PC-9 (cell line): ENCODE data around the gene MAFG. TPM values are rescaled to one million over a fixed set of nuclear protein-coding genes. Genes with fewer than 3 reads are reported as not detected.
A peak's percentile ranks its signal among the peaks of the same experiment; 100 is the strongest.

Source experiments
- BruUV-seq: library from RNA; stranded (reverse); fragments of 400-500 nt; replicated peaks from 2 replicates; lab custom pipeline; 2021; lab: Mats Ljungman, UMichigan
- CTCF ChIA-PET: fragments of 300-600 bp; sonication (Branson Sonifier 250); formaldehyde crosslinking; loops from one replicate; lab custom pipeline; 2022; ENCODE audit warnings: antibody characterized with exemption; lab: Charles Lee
- POLR2A ChIA-PET: fragments of 300-600 bp; sonication (Branson Sonifier 250); formaldehyde crosslinking; loops from one replicate; lab custom pipeline; 2022; ENCODE audit warnings: antibody characterized with exemption; ENCODE audit not compliant: unreplicated experiment; lab: Charles Lee
- DNase-seq, 2 experiments: peaks; one replicate each; pipeline versions ENCODE4 v3.0.0 to v3.0.0-alpha.2; 2015 to 2022; ENCODE audit warnings: mixed read lengths in 1 of 2
- H2AFZ ChIP-seq: fragments of 200-600 bp; sonication (generic); 2 replicates; pipeline ENCODE4 v1.8.1; 2017; ENCODE audit warnings: antibody characterized with exemption
- H3F3A ChIP-seq: fragments of 200-600 bp; sonication (generic); 2 replicates; pipeline ENCODE4 v1.8.1; 2017; ENCODE audit warnings: antibody characterized with exemption, mild to moderate bottlenecking, low read depth; ENCODE audit not compliant: insufficient read depth
- H3K27ac ChIP-seq: fragments of 200-600 bp; sonication (generic); 2 replicates; pipeline ENCODE4 v1.6.1; 2016; ENCODE audit warnings: mixed run types
- H3K27me3 ChIP-seq: fragments of 200-600 bp; sonication (generic); 2 replicates; pipeline ENCODE4 v1.6.1; 2016; ENCODE audit warnings: low read depth, mixed run types; ENCODE audit not compliant: insufficient read depth
- H3K36me3 ChIP-seq: fragments of 200-600 bp; sonication (generic); 2 replicates; pipeline ENCODE4 v1.6.1; 2016; ENCODE audit warnings: low read depth, mixed run types
- H3K4me1 ChIP-seq: fragments of 200-600 bp; sonication (generic); replicated peaks from 2 replicates; pipeline ENCODE4 v1.6.1; 2016; ENCODE audit warnings: mixed run types; ENCODE audit not compliant: insufficient read depth
- H3K4me2 ChIP-seq: fragments of 200-600 bp; sonication (generic); 2 replicates; pipeline ENCODE4 v1.6.1; 2017; ENCODE audit warnings: mixed run types
- H3K4me3 ChIP-seq: fragments of 200-600 bp; sonication (generic); 2 replicates; pipeline ENCODE4 v1.6.1; 2016; ENCODE audit warnings: mixed run types
- H3K79me2 ChIP-seq: fragments of 200-600 bp; sonication (generic); 2 replicates; pipeline ENCODE4 v1.6.1; 2017; ENCODE audit warnings: low read depth, mixed run types
- H3K9me2 ChIP-seq: fragments of 200-600 bp; sonication (generic); 2 replicates; pipeline ENCODE4 v1.8.1; 2017; ENCODE audit warnings: mild to moderate bottlenecking; ENCODE audit not compliant: insufficient read depth
- H3K9me3 ChIP-seq: fragments of 200-600 bp; sonication (generic); 2 replicates; pipeline ENCODE4 v1.8.1; 2016; ENCODE audit warnings: low read depth; ENCODE audit not compliant: insufficient read depth
- H4K20me1 ChIP-seq: fragments of 200-600 bp; sonication (generic); 2 replicates; pipeline ENCODE4 v1.8.1; 2017; ENCODE audit not compliant: insufficient read depth
- EZH2 ChIP-seq: fragments of 200-600 bp; sonication (generic); IDR thresholded peaks from 2 replicates; pipeline ENCODE4 v1.8.0; 2017; ENCODE audit warnings: antibody characterized with exemption, low read depth
- intact Hi-C: fragments of 100-400 bp; cut with micrococcal nuclease; formaldehyde crosslinking; loops from one replicate; pipeline ENCODE4 v1.10.0; 2022; ENCODE audit not compliant: unreplicated experiment
- total RNA-seq: library from RNA; stranded (reverse); gene quantifications from 2 replicates; pipeline ENCODE4 v1.2.3, GENCODE V29; 2021
- TF ChIP-seq, protein P1 (sequence below): fragments of 200-600 bp; sonication (generic); conservative IDR thresholded peaks from 2 replicates; pipeline ENCODE4 v1.6.1; 2017; ENCODE audit warnings: mixed run types, antibody characterized with exemption, mild to moderate bottlenecking, moderate library complexity

Gene MAFG
- total RNA-seq, 1 experiment from 2014 or later = 79.5 TPM

GRCh38 chr17:81905424-81905875 is 22.1 kb downstream of the MAFG start:
- Histone ChIP-seq H3K4me1 (0 out of 2 replicates have a peak, but pooled peaks cover 7% of the 10 kb centered on the region), H2AFZ (no peak overlapping the region), H3K4me2 (no peak overlapping the region), H3K9me2 (no peaks in the 10 kb centered on the region), H3F3A (no peaks in the 10 kb centered on the region; the same call in 1 of the 2 replicates), H3K79me2 (no peaks in the 10 kb centered on the region), H3K27ac (no peak overlapping the region), H3K9me3 (no peaks in the 10 kb centered on the region), H3K27me3 (no peaks in the 10 kb centered on the region), H3K36me3 (no peaks in the 10 kb centered on the region), H4K20me1 (no peaks in the 10 kb centered on the region), H3K4me3 (no peak overlapping the region)
- TF ChIP-seq, protein P1, sequence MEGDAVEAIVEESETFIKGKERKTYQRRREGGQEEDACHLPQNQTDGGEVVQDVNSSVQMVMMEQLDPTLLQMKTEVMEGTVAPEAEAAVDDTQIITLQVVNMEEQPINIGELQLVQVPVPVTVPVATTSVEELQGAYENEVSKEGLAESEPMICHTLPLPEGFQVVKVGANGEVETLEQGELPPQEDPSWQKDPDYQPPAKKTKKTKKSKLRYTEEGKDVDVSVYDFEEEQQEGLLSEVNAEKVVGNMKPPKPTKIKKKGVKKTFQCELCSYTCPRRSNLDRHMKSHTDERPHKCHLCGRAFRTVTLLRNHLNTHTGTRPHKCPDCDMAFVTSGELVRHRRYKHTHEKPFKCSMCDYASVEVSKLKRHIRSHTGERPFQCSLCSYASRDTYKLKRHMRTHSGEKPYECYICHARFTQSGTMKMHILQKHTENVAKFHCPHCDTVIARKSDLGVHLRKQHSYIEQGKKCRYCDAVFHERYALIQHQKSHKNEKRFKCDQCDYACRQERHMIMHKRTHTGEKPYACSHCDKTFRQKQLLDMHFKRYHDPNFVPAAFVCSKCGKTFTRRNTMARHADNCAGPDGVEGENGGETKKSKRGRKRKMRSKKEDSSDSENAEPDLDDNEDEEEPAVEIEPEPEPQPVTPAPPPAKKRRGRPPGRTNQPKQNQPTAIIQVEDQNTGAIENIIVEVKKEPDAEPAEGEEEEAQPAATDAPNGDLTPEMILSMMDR = no peak
- TF ChIP-seq EZH2 = no peak
- POLR2A ChIA-PET = no interaction called here
- intact Hi-C loops = no loop called here
- DNase-seq = no peak
- CTCF ChIA-PET = no interaction called here
- no TSS peak for BruUV-seq

- ChIA-PET POLR2A (no interaction called here), CTCF (no interaction called here)
- no peak overlapping the region for H2AFZ ChIP-seq
- H3K27ac ChIP-seq = no peak overlapping the region
- H3K4me2 ChIP-seq = no peak overlapping the region
- no TSS peak for BruUV-seq
- no peak overlapping the region for H3K4me3 ChIP-seq
- no peaks in the 10 kb centered on the region for H3K9me3 ChIP-seq
- intact Hi-C loops = no loop called here
- no peak for DNase-seq
- H3F3A ChIP-seq = no peaks in the 10 kb centered on the region; the same call in 1 of the 2 replicates
- TF ChIP-seq, protein P1 = no peak
- no peak for TF ChIP-seq EZH2
- no peaks in the 10 kb centered on the region for H3K79me2 ChIP-seq
- no peaks in the 10 kb centered on the region for H3K36me3 ChIP-seq
- no peaks in the 10 kb centered on the region for H3K9me2 ChIP-seq
- no peaks in the 10 kb centered on the region for H4K20me1 ChIP-seq
- H3K4me1 ChIP-seq = peaks cover 3% of the 10 kb centered on the region; the same call in 1 of the 2 replicates
- H3K27me3 ChIP-seq = no peaks in the 10 kb centered on the region
Observed at GRCh38 chr17:81904600-81905423, 22.7 kb downstream of the MAFG start.

DNA sequence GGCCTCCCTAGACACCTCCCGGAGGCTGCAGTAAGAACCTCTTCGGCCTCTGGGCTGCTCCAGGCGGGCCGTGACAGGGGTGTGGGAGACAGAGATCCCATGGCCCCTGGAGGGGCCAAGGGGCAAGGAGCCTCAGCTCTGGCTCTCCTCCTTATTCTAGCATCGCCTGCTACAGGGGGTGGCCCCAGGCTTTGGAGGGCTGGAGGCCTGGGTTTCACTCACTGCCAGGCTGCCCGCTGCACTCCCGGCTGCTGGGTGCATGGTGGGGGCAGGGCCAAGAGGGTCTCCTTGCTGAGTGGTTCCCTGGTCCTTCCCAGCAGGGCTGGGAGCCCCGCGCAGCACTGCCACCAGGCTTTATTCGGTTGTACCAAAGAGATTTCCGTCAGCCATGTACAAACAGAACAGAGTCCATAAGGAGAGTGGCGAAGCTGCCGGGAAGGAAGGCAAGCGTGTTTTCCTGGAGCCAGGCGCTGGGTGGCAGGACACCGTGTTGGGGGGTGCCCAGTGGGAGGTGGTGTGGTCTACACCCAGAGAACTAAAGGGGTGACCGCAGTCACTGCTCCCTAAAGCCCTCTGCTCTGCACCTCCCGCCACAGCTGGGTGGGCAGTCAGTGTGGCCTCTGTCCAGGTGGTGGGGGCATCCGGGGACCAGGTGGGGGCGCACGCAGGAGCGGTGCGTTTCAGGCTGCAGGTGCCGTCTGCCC is 23.5 kb downstream of the MAFG start:
- TF ChIP-seq, protein P1 = no peak
- TF ChIP-seq EZH2 = no peak
- peaks cover 4% of the 10 kb centered on the region; the same call in 1 of the 2 replicates for H3F3A ChIP-seq
- H3K4me2 ChIP-seq = no peak overlapping the region
- no peak overlapping the region for H3K4me3 ChIP-seq
- intact Hi-C loops = no loop called here
- H3K9me3 ChIP-seq = no peaks in the 10 kb centered on the region
- TSS peak; percentile 2 for BruUV-seq
- H3K27ac ChIP-seq = no peak overlapping the region
- H3K79me2 ChIP-seq = no peaks in the 10 kb centered on the region
- peaks cover 9% of the 10 kb centered on the region for H3K4me1 ChIP-seq
- H3K9me2 ChIP-seq = no peaks in the 10 kb centered on the region
- H2AFZ ChIP-seq = no peak overlapping the region
- no peaks in the 10 kb centered on the region for H3K27me3 ChIP-seq
- no peak for DNase-seq
- H3K36me3 ChIP-seq = no peaks in the 10 kb centered on the region
- CTCF ChIA-PET = no interaction called here
- H4K20me1 ChIP-seq = no peaks in the 10 kb centered on the region
- POLR2A ChIA-PET = no interaction called here
